Ureter (tissue), 1 donor: ENCODE results near the gene CFAP53. TPM values are rescaled to one million over a fixed set of nuclear protein-coding genes. Genes with fewer than 3 reads are reported as not detected.

Experiments used
- DNase-seq: peaks from one replicate; pipeline ENCODE4 v3.0.0-alpha.2; 2020; ENCODE audit warnings: low spot score
- total RNA-seq: library from RNA; stranded (reverse); gene quantifications from one replicate; pipeline ENCODE4 v1.2.4, GENCODE V29; 2023
- donor health status: DM: yes; HTN: yes; CAD: no.

Gene CFAP53
- total RNA-seq, 1 donor from 2014 or later = 0.81 TPM

DNA sequence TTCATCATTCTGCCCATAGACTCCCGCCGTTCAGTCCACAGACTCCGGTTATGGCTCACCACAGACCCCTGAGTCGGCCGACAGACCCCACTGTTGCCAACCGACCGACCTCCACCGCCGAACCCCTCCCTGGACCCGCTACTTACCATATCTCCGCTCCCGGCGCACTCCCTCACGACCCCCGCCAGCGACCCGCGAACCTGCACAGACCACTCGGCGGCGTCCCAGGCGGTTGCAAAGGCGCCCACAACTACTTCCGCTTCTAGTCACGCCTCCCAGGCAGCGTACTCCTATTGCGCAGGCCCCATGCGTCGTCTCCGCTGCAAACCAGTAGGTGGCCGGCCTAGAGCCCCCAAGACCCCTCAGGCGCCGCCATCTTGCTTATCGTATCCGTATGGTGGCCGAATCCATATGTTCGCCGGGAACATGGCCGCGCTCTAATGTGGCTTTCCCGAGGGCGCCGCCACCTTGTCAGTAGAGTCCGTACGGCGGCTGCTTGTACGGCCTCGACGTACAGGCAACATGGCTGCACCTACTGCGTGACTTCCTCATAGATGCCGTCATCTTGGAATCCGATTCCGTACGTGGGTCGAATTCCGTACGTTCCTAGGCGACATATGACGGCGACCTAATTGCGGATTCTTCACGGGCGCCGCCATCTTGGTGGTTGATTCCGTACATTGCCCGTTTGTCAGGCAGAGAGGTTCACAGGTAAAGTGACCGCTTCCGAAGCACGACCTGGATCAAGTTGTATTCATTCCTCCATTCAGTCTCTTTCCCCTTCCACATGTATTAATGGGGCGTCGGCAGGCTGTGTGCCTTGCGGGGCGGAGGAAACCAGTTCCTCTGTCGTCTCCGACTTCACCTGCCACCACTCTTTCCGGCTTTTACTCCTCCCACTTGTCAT is 21.4 kb upstream of the CFAP53 start, which contains the start of gene CXXC1:
Gene CXXC1 (minus strand): TSS at position 252 of the 907 bp plus-strand sequence. CDS start 103 bp downstream, at position 149.
- peak; percentile 98 for DNase-seq

- no peak for DNase-seq
Measured at GRCh38 chr18:50287028-50287440, 20.7 kb upstream of the CFAP53 start.

- DNase-seq = no peak
Measured at GRCh38 chr18:50286391-50287027, 20.2 kb upstream of the CFAP53 start.

- DNase-seq = no peak
Measured at GRCh38 chr18:50285631-50286321, 19.5 kb upstream of the CFAP53 start.

GRCh38 chr18:50285071-50285470 is 18.8 kb upstream of the CFAP53 start:
- no peak for DNase-seq

DNA sequence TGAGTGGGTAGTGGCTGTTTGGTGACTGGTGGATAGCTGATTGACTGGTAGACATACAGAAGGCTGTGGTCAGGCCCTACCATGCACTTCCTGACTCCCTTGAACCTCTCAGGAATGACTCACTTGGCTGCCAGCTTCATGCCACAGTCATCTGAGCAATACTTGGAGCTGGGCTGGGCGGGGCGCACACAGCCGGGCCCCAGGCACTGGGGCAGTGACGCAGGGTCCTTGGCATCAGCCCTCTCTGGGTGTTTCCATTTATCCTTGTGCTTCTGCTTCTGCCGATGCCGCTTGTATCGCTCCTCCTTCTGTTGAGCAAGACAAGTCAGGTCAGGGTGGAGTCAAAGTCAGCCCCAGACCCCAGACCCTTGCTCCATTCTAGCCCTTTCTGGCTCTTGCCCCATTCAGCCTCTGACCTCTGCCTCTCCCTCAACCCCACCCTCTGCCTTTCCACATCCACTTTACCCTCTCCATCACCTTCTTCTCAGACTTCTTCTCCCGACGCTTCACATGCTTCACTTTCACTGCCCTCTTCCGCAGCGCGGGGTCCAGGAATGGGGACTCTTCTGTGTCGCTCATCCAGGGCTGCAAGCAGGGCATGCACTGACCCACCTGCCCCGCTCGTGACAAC is 18.1 kb upstream of the CFAP53 start:
- DNase-seq = no peak

DNA sequence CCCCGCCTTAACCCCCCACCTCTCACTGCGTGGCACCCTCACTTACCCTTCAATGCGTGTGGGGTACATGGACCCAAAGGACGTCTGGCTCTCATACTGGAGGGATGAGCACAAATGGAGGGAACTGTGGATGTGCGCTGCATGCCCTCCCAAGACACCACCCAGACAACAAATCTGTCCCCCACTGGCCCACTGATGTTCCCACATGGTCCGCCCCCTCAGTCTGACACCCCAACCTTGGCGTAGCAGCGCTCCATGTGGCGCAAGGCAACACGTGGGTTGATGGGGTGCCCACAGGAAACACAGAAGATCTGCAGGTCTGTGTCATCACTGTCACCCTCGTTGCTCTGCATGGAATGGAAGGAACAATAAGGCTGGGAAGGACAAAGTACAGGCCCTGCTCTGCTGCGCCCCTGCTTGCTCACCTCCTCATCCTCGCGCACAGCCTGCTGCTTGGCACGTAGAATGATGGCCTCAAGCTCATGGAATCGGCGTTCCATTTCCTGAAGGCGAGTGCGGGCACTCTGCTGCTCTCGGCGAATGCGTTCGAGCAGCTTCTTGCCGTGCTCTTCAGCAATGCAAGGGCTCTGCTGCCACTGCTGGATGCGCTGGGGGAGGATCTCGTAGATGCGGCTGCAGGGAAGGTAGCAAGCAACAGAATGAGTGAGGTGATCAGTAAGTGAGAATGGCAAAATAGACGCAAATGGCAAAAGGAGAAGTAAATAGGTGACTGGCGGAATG is 17.3 kb upstream of the CFAP53 start:
- DNase-seq = no peak

DNA sequence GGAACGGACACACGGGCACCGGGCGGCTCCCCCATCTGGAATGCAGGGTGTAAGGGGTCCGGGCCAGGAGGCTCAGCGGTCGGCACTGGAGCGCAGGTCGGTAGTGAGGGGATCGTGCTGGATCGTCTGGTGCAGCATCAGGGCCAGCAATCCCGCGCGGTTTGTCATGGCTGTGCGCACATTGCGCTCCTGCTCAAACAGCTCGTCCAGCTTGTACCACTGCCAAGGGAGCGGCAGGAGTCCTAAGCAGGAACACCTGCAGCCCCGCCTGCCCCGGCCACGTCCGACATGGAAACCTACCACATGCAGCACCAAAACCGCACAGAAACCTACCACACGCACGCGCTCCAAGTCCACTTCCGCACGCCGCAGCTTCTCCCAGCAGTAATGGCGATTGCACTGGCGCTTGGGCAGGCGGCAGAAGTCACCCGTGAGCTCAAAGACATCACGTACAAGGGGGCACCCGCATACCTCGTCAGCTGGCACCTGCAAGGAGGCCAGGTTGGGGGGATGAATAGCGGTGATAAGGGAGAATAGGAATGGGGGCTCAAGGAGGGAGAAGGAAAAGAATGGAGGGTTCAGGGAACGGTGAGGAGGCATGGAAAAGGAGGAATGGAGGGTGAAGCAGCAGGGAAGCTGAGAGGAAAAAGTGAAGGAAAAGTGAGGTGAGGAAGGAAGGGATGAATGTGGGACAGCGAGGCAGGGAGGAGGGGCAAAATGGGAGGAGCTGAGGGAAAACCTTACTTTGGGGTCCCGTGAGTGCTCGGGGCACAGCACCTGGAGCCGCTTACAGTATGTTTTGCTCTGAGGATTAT is 16.4 kb upstream of the CFAP53 start:
- DNase-seq = no peak

DNA sequence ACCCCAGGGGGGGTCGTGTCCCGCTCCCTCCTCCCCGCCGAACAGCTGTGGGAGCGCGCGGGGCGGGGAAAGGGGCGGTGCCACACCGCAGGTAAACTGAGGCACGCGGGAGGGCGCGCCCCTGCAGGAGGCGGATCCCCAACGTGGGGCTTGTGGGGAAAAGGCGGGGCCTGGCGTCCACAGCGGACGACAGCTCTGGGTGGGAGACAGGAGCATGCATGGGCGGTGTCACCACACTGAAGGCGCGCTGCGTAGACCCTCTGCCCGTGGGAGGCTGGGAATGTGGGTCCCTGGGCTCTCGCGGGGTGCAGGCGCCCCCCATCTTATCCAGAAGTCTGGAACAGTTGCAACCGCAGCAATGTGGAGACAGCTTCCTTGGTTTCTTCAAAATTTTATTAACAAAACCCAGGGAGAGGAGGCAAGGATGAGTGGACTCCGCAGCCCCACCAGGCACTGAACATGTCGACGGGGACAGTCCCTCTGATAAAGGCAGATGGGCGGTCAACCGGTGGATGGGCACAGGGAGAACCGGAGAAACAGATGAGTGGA is 15.8 kb upstream of the CFAP53 start:
- DNase-seq = no peak

- peak; percentile 96 for DNase-seq
Measured at GRCh38 chr18:50281295-50281971, 15.1 kb upstream of the CFAP53 start, which contains the start of gene MBD1. Gene MBD1 (minus strand): TSS chr18:50281523. CDS start chr18:50279992, 1,531 bp downstream.

- DNase-seq = no peak
Measured at GRCh38 chr18:50280707-50281294, 14.5 kb upstream of the CFAP53 start.

- DNase-seq = no peak
Measured at GRCh38 chr18:50279752-50280151, 13.5 kb upstream of the CFAP53 start.

GRCh38 chr18:50277942-50278341 is 11.6 kb upstream of the CFAP53 start:
- no peak for DNase-seq

GRCh38 chr18:50276452-50276851 is 10.2 kb upstream of the CFAP53 start:
- DNase-seq = no peak

DNA sequence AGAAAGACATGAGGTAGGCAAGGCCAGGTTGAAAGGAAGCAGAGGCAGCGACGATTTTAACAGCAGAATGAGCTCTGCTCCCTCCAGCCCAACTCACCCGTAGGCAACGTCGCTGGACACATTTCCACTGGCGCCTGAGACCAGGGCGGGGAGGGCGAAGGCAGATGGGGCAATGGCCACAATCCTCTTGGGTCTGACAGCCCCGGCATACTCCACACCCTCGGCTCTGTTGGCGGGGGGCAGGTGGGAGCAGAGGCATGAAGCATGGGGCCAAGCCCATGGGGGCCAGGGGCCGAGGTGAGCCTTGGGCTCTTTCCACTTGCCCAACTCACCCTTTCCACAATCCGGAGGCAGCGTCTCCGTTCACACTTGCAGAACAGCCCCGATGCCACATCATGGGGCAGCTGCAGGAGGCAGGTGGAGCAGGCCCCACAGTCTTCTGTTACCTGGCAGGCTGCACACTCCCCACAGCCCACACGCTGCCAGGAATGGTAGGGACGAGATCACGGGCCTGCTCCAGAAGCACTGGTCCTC is 9.3 kb upstream of the CFAP53 start:
- DNase-seq = no peak

DNA sequence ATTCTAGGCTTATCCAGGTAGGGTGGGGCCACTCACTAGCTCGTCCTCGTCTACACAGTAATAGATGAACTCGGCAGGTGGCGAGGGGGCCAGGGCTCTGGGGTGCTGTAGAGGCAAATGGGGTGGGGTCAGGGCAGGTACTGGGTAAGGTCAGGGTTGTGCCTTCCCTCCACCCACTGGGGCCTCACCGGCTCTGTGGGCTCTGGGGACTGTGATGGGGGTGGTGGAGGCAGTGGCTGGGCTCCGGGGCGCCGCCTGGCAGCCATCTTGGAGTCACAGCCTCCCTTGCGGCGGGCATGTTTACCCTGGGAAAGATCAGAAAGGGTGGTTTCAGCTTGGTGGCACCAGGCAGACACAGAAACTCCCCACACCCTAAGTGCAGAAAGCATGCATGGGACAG is 8.6 kb upstream of the CFAP53 start:
- DNase-seq = no peak

GRCh38 chr18:50274044-50274442 is 7.7 kb upstream of the CFAP53 start:
- DNase-seq = no peak

DNA sequence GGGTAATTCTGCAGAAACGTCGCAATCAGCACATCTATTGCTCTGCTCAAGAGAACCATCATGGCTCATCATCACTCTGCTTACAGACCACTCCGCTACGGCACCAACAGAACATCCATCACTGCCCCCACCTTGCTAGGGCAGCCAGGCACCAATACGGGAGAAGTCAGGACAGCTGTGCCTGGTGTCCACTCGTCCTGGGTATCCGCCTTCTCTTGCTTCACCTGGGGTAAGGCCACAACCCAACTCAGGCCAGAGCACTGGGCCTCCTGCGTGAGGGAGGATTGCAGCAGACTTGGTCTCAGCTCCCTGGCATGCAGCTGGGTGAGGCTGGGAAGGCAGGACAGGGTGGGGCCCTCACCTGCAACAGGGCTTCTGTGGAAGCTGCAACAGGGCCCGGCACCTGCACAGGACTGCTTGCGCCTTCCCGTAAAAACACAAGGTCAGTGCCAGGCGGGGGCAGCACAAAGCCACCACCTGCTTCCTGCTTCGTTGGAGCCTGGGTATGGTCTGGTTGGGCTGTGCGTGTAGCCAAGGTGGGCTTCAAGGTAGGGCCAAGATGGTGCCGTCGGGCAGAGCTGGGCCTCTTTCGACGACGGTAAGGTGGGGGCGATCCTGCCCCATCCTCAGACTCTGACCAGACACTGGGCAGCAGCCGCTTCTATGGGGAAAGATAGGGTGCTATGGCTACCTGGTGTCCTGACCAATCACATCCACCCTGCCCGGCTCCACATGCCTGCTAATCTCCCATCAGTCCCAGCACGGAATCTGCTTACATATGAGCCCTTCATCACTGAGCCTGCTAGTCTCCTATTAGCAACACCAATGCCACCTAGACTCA is 7.1 kb upstream of the CFAP53 start:
- no peak for DNase-seq
